H1 (cell line): ENCODE measurements around the gene NECTIN1. TPM values are rescaled to one million over a fixed set of nuclear protein-coding genes. Genes with fewer than 3 reads are reported as not detected.

Source experiments
- CBX8 ChIP-seq: fragments of 300-800, 300-1000 bp; sonication (generic); IDR thresholded peaks from 2 replicates; pipeline ENCODE4 v1.7.1; 2016; ENCODE audit warnings: low read depth, low read length, borderline replicate concordance
- CHD7 ChIP-seq: fragments of 300-600 bp; sonication (generic); IDR thresholded peaks from 2 replicates; pipeline ENCODE4 v1.7.1; 2012; ENCODE audit warnings: low read length, moderate library complexity, mild to moderate bottlenecking, inconsistent platforms; ENCODE audit not compliant: insufficient replicate concordance
- KDM4A ChIP-seq: IDR thresholded peaks from one replicate; pipeline ENCODE4 v1.7.1; 2012; ENCODE audit warnings: low read depth, mild to moderate bottlenecking, moderate library complexity, low read length, inconsistent platforms; ENCODE audit not compliant: severe bottlenecking
- KDM5A ChIP-seq: fragments of 200-600 bp; IDR thresholded peaks from 2 replicates; pipeline ENCODE4 v1.7.1; 2012; ENCODE audit warnings: mild to moderate bottlenecking, low read length, inconsistent platforms, mixed read lengths
- NRF1 ChIP-seq: IDR thresholded peaks from 2 replicates; pipeline ENCODE4 v1.6.1; 2011; ENCODE audit warnings: mild to moderate bottlenecking, low read depth, low read length, improper control_type of control experiment
- polyA plus RNA-seq, 7 experiments: library from polyadenylated mRNA; depleted of rRNA in 3 of 7; stranded (reverse) in 5 of 7; unstranded in 2 of 7; fragments of >200 nt in 5 of 7; fragments of 200-250 nt in 2 of 7; gene quantifications; 1 replicate in 5 of 7; 2 replicates in 1 of 7; 4 replicates in 1 of 7; pipeline versions ENCODE4 v1.2.1 to v1.2.3, GENCODE V29; 2011 to 2013; ENCODE audit warnings: missing spikeins in 2 of 7, mixed read lengths in 2 of 7
- total RNA-seq: library from RNA; stranded (reverse); fragmentation: NEBNext Ultra II Directional; extraction: Animal tissue kit (Norgen Biotek cat#: 25700); gene quantifications from 2 replicates; pipeline ENCODE4 v1.2.1, GENCODE V29; 2021

NECTIN1 gene
- total and polyA plus RNA-seq, 2 of the 8 experiments (the other 6 are each of a cell fraction or from before 2014, with no cell fraction given), result 43.2 to 97.7 TPM

- TF ChIP-seq CHD7 (no peak), NRF1 (no peak), KDM4A (no peak), KDM5A (no peak), CBX8 (no peak)
Measured at GRCh38 chr11:119664701-119665420, 64.1 kb downstream of the NECTIN1 start (continued).
